HG02759 (cell line): ENCODE results near the gene SLF2.
"Not testable (repeated sequence)": the region's sequence is repeated elsewhere in the genome, so short reads cannot be mapped to it uniquely, and the experiment has no call there.

ENCODE experiments used
- ATAC-seq: cut with Tn5 transposase; IDR thresholded peaks from one replicate; pipeline ENCODE4 v1.9.1; 2021; ENCODE audit warnings: mild to moderate bottlenecking, moderate library complexity; ENCODE audit not compliant: unreplicated experiment

SLF2 gene

DNA sequence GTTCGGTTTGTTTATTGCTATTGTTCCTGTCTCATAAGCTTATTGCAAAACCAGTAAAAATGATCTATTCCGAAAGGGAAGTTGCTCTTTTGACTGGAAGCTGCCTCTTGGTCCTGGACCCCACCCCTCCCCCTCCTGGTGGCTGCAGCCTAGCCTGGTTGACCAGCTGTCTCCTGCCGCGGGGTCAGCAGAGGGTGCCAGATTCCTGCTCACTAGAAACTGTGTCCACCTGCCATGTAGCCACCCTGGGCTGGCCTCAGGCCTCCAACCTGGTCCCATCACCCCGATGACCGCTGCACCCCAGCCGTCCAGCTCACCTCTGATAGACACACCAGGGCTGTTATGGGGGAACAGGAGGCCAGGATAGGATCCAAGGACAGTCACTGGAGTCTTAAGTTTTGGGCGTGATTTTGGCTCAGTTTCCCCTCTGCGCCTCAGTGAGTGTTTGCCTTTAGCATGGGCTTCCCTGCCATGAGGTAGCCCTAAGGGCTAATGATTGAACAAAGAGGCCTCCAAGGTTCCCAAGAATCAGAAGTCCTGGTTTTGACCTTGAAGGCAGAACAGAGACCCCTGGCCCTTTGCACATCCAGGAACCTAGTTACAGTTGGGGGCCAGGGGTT lies 32.9 kb upstream of the SLF2 start:
- ATAC-seq, result no peak

DNA sequence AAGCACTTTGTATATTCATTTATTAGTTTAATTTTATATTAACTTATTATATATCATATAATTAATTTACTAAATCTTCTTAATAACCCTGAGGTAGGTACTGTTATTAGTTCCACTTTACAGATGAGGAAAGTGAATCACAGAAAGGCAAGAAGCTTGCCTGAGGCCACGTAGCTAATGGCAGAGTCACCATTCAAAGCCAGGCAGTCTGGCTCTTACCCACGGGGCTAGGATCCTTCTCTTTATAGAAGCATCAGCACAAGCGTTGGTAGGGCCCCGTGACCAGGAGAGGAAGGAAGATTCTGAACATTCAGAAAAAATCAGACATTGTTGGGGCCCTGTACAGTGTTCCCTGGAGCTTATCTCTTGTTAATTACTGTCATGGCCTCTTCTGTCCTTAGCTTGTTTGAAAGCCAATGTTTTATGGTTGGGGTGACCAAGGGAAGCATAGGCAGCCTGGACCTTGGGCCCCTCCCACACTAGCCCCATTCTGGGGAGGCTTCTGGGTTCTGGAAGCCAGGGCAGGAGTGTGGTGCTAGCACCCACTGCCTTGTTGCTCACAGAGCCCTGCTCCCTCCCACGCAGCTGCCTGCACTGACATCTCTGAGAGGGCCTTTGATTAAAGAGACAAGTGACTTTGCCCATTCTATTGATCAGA lies 31.1 kb upstream of the SLF2 start:
- no peak for ATAC-seq

DNA sequence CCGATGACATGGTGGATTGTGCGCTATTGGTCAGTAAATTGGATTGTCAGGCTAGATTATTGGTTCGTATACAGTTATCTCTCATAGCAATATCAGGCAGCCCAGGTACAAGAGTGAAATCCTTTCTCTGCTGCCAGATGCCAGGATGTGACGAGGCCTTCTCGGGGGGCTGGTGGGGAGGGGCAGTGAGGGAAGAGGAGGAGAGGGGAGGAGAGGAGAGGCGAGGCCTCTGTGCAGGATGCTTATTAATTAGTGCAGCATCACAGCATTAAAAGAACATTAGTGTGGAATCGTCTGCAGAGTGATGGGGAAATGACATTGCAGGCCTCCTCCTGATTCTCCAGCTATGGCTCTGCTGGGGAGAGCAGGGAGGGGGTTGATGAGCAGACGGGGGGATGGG lies 30.5 kb upstream of the SLF2 start:
- no peak for ATAC-seq

- ATAC-seq, result no peak
These were observed 30.0 kb upstream of the SLF2 start for GRCh38 chr10:100882671-100883311.

DNA sequence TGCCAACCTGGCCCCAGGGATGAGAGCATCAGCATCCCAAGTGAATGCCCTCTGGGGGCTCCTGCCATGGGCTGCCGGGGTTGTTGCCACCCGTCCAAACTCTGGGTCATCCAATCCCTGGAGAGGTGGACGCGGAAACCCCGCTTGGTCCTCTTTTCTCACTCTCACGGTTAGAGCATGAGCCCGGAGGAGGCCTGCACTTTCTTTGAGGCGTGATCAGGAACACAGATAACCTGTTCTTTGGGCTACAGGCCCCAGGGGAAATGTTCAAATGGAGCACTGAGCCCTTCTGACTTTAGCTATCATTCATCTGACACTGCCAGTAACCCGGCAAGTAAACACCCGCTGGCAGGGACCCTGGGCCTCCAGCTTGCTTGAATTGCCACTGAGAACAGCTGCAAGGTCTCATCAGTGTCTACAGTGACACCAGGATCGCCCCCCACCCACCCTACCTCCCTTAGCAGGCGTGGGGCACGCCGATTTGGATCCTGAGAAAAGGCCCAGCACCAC lies 29.4 kb upstream of the SLF2 start:
- no peak for ATAC-seq

- not testable (repeated sequence) for ATAC-seq
These were observed 27.2 kb upstream of the SLF2 start for GRCh38 chr10:100885611-100886010.

GRCh38 chr10:100886091-100886490 lies 26.7 kb upstream of the SLF2 start:
- ATAC-seq, result no peak

DNA sequence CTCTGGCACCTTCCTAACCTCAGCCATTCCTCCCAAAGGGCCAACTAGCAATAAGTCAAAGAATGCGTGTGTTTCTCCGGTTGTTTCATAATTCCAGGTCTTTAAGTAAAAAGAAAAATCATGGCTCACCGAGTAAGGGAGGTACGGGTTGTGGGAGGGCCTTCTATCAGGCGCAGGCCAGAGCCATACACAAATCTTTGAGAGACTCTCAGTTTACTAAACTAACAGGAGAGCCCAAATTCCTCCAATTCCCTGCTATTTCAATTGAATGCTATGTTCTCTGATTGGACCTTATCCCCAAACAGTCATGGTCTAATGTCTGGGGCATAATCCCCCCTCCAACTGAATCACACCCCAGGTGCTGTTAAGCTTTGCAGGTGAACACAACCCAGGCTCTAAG lies 26.2 kb upstream of the SLF2 start:
- ATAC-seq, result no peak

DNA sequence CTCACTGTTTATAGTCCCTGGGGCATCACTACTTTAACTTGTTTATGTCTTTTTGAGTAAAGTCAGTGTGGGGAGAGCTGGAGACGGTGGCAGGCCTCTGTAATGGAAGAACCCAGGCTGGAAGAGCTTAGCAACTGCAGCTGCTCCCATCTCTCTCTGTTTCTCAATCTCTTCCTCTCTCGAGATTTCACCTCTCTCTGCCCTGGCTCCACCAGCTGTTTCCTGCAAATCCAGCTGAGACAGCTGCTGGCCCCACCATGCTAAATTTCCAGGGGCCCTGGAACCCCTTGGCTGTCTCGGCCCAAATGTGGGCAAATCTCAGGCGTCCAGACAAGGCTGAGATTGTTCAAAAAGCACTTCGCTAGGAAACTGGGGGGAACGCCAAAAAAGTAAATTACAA lies 25.8 kb upstream of the SLF2 start:
- ATAC-seq, result no peak

DNA sequence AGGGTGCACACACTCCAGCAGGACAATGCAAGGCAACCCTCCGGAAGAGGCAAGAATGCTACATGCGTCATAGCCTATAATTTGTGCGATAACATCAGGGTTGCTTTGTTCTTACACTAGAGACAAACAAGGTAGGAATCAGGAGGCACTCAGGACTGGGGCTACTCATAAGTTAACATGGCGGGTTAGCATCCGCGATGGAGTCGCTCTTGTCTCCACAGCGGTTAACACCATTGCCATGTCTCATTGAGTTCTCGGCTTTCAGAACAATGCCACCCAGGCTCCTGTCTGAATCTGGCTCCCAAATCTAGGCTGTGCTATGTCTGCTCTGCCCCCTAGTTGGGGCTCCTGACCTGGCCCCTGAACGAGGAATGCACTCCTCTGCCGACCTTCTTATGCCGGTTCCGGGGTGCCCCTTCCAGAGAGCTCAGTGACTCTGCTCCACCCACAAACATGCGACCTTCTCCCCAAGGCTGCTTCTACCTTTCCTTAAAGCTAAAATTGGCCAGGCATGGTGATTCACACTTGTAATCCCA lies 24.9 kb upstream of the SLF2 start:
- ATAC-seq, result no peak

GRCh38 chr10:100888957-100889356 lies 23.8 kb upstream of the SLF2 start:
- no peak for ATAC-seq

- ATAC-seq, result no peak
These were observed 23.2 kb upstream of the SLF2 start for GRCh38 chr10:100889546-100889945.

- no peak for ATAC-seq
These were observed 22.6 kb upstream of the SLF2 start for GRCh38 chr10:100890141-100890672.

DNA sequence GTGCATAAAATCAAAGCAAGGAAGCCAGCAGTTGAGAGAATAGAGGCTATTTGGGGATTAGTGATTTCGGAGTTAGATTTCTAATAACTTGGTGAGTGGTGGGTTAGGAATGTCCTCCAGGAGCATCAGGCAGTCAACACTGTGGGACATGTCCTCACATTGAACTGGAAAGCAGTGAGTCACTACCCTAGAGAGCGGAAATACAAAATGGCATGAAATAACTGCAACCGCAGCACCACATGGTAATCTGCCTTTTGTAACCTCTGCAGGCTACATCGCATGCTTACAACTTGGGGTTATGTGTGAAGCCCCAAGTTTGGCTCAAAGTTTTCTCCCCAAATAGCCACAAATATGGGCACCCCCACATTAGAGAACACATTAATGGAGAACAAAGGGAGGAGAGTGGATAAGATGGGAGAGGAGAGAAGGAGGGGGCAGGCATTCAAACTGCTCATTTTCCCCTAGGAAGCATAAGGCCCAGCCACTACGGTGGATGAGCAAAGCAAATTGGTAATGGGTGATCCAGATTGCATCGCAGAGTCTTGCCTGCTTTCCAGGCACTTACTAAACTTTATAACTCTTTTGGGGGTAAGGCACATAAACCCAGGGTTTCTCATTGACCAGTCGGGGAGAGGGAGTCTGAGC lies 22.0 kb upstream of the SLF2 start:
- ATAC-seq, result no peak

- ATAC-seq, result no peak
These were observed 18.7 kb upstream of the SLF2 start for GRCh38 chr10:100894033-100894432.

DNA sequence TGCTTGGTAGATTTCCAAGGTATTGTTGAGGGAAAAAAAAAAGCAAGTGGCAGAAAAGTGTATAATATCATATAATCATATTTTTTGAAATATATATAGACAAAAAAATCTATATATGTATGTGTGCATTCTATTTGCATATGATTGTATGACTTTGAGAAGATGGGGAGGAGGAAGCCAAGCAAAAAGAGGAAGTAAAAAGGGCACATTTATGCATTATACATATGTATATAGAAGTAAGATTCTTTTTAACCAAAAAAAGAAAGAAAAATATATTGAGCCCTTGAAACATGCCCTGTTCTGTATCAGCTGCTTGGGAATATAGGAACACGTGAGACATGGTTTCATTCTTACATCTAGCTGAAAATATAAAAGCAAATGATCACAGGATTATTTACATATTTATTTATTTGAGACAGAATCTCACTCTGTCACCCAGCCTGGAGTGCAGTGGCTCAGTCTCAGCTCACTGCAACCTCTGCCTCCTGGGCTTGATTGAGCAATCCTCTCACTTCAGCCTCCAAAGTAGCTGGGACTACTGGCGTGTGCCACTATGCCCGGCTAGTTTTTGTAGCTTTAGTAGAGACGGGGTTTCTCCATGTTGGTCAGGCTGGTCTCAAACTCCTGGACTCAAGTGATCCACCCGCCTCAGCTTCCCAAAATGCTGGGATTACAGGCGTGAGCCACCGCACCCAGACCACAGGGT lies 18.0 kb upstream of the SLF2 start:
- ATAC-seq, result no peak

DNA sequence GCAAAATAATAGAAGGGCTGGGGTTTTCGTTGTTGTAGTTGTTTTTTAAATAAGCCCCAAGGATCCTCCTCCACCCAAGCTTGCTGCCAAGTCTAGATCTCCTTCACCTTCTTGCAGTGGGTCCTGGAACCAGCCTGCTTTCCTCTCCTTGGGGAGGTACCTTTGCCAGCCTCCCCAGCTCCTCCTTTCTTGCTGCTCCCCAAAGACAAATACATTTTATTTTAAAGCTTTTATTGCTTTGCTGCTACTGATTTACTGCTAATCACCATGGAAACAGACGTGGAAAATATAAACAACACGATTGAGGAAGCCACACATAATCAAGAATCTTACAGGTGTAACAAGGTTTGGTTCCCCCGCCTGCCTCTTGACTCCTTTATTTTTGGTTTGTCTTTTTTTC lies 17.4 kb upstream of the SLF2 start:
- ATAC-seq, result no peak

DNA sequence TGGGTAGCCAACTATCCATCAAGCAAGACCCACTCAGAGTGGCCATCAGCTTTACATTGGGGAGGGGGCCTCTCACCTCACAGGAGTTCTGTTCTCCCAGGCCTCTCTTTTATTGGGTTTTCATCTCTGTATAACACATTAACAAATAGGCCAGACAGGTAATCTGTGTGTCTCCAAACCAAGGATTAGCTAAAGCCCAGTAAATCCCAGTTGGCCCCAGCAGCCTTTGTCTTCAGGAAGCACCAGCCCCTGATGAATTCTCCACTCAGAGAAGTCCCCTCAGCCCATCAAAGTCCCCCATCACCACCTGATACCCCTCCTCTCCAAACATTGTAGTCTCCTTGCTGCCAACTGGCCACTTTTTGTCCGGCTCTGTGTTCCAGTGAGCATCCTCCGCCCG lies 16.9 kb upstream of the SLF2 start:
- no peak for ATAC-seq

- no peak for ATAC-seq
These were observed 15.8 kb upstream of the SLF2 start for GRCh38 chr10:100896876-100897461.

- ATAC-seq, result no peak
These were observed 14.8 kb upstream of the SLF2 start for GRCh38 chr10:100897976-100898375.
